Transverse colon (tissue), 3 donors: ENCODE measurements around the gene MAFG.

Experiments used
- POLR2A ChIP-seq: fragments of 450-650 bp; IDR thresholded peaks from one replicate; pipeline ENCODE4 v1.6.1; 2016; ENCODE audit warnings: antibody characterized with exemption, mild to moderate bottlenecking, moderate library complexity
- TF ChIP-seq, protein P1 (sequence below), 5 experiments: fragments of 200-600 bp in 3 of 5; fragments of 450-650 bp in 2 of 5; sonication (generic) in 3 of 5; IDR thresholded peaks; 1 replicate in 2 of 5; 2 replicates in 3 of 5; pipeline ENCODE4 v1.5.1; 2016 to 2017; ENCODE audit warnings: antibody characterized with exemption in 5 of 5, inconsistent platforms in 3 of 5, mild to moderate bottlenecking in 2 of 5, moderate library complexity in 1 of 5

DNA sequence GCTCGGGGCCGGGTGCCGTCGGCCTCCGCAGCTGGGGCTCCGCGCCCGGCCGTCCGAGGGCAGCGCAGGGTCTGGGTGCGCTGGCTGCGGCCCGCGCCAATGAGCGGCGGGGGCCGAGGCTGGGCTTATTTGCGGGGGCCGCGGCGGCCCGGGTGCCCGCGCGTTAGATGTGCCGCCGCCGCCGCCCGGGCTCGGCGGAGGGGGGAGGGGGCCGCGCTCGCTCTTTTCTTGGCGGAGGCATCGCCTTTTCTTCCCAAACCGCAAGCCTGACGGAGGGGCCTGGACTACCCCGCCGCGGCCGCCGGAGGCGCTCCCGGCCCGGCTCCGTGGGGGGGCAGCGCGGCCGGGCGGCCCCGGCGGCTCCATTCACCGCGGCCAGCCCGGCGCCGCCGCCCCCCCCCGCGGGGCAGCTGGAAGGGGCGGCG lies 33.6 kb upstream of the MAFG start, which contains the start of gene NOTUM:
- TF ChIP-seq, protein P1, sequence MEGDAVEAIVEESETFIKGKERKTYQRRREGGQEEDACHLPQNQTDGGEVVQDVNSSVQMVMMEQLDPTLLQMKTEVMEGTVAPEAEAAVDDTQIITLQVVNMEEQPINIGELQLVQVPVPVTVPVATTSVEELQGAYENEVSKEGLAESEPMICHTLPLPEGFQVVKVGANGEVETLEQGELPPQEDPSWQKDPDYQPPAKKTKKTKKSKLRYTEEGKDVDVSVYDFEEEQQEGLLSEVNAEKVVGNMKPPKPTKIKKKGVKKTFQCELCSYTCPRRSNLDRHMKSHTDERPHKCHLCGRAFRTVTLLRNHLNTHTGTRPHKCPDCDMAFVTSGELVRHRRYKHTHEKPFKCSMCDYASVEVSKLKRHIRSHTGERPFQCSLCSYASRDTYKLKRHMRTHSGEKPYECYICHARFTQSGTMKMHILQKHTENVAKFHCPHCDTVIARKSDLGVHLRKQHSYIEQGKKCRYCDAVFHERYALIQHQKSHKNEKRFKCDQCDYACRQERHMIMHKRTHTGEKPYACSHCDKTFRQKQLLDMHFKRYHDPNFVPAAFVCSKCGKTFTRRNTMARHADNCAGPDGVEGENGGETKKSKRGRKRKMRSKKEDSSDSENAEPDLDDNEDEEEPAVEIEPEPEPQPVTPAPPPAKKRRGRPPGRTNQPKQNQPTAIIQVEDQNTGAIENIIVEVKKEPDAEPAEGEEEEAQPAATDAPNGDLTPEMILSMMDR (IDR thresholded peaks at IDR 0.05): peak in 1 of 5 experiments; percentile 18
- no peak for TF ChIP-seq POLR2A
